ENCODE results near the gene WDR3.

DNA sequence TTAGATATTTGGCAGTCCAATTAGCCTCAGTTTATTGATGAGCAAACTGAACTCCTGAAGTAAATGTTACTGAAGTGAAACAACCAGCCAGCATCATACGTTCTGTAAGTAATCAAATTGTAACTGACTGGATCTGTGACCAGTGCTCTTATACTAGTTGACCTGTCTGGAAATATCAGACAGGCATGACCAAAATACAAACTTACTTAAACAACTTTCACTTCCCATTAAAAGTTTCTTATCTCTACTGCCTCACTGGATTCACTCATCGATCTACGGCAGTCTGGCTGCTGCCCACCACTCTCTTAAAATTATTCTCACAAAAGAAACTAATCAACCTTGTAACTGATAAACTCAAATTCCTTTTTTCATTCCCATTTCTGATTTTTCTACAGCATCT is 56.4 kb downstream of the WDR3 start:
- TF ChIP-seq, protein P1, sequence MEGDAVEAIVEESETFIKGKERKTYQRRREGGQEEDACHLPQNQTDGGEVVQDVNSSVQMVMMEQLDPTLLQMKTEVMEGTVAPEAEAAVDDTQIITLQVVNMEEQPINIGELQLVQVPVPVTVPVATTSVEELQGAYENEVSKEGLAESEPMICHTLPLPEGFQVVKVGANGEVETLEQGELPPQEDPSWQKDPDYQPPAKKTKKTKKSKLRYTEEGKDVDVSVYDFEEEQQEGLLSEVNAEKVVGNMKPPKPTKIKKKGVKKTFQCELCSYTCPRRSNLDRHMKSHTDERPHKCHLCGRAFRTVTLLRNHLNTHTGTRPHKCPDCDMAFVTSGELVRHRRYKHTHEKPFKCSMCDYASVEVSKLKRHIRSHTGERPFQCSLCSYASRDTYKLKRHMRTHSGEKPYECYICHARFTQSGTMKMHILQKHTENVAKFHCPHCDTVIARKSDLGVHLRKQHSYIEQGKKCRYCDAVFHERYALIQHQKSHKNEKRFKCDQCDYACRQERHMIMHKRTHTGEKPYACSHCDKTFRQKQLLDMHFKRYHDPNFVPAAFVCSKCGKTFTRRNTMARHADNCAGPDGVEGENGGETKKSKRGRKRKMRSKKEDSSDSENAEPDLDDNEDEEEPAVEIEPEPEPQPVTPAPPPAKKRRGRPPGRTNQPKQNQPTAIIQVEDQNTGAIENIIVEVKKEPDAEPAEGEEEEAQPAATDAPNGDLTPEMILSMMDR (IDR thresholded peaks at IDR 0.05; ENCODE audit: poor library complexity, severe bottlenecking): no peak
- TF ChIP-seq, protein P2, sequence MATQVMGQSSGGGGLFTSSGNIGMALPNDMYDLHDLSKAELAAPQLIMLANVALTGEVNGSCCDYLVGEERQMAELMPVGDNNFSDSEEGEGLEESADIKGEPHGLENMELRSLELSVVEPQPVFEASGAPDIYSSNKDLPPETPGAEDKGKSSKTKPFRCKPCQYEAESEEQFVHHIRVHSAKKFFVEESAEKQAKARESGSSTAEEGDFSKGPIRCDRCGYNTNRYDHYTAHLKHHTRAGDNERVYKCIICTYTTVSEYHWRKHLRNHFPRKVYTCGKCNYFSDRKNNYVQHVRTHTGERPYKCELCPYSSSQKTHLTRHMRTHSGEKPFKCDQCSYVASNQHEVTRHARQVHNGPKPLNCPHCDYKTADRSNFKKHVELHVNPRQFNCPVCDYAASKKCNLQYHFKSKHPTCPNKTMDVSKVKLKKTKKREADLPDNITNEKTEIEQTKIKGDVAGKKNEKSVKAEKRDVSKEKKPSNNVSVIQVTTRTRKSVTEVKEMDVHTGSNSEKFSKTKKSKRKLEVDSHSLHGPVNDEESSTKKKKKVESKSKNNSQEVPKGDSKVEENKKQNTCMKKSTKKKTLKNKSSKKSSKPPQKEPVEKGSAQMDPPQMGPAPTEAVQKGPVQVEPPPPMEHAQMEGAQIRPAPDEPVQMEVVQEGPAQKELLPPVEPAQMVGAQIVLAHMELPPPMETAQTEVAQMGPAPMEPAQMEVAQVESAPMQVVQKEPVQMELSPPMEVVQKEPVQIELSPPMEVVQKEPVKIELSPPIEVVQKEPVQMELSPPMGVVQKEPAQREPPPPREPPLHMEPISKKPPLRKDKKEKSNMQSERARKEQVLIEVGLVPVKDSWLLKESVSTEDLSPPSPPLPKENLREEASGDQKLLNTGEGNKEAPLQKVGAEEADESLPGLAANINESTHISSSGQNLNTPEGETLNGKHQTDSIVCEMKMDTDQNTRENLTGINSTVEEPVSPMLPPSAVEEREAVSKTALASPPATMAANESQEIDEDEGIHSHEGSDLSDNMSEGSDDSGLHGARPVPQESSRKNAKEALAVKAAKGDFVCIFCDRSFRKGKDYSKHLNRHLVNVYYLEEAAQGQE (IDR thresholded peaks at IDR 0.05; ENCODE audit: borderline replicate concordance): no peak
- TF ChIP-seq MXI1 (conservative IDR thresholded peaks at IDR 0.05; ENCODE audit: poor library complexity, severe bottlenecking) (no peak), EP300 (conservative IDR thresholded peaks at IDR 0.05; ENCODE audit: poor library complexity, severe bottlenecking) (no peak), RAD21 (conservative IDR thresholded peaks at IDR 0.05) (no peak), POLR2AphosphoS5 (IDR thresholded peaks at IDR 0.05) (no peak), TAF1 (IDR thresholded peaks at IDR 0.05; ENCODE audit: low read depth) (no peak), SMC3 (conservative IDR thresholded peaks at IDR 0.05; ENCODE audit: poor library complexity) (no peak)

All from neural cell (in vitro differentiated cells).